Subcutaneous adipose tissue (tissue), 4 donors: Measurements from ENCODE around the gene RAD9A. TPM values are rescaled to one million over a fixed set of nuclear protein-coding genes. Genes with fewer than 3 reads are reported as not detected.

ENCODE experiments used
- CTCF ChIP-seq: fragments of 450-650 bp; IDR thresholded peaks from one replicate; pipeline ENCODE4 v1.5.1; 2016; ENCODE audit warnings: low read depth, mild to moderate bottlenecking, control low read depth, antibody characterized with exemption, moderate library complexity
- total RNA-seq, 4 donors: library from RNA; depleted of rRNA; stranded (reverse); fragments of >200 nt; gene quantifications; one replicate each; pipeline ENCODE4 v1.1.0, GENCODE V29; 2016

RAD9A gene
- total RNA-seq, 4 donors from 2014 or later: 5.2 to 11.7 (median 7.8) TPM

- TF ChIP-seq CTCF: no peak
Observed at GRCh38 chr11:67406969-67407687, 15.3 kb downstream of the RAD9A start.

GRCh38 chr11:67407688-67408163 is 15.9 kb downstream of the RAD9A start:
- no peak for TF ChIP-seq CTCF

- no peak for TF ChIP-seq CTCF
Observed at GRCh38 chr11:67408437-67409200, 16.8 kb downstream of the RAD9A start.

GRCh38 chr11:67409261-67409666 is 17.5 kb downstream of the RAD9A start:
- no peak for TF ChIP-seq CTCF

GRCh38 chr11:67409781-67410368 is 18.1 kb downstream of the RAD9A start:
- TF ChIP-seq CTCF: no peak

- TF ChIP-seq CTCF: no peak
Observed at GRCh38 chr11:67410369-67410831, 18.6 kb downstream of the RAD9A start.
